Measurements from ENCODE around the gene SMYD3. TPM values are rescaled to one million over a fixed set of nuclear protein-coding genes. Genes with fewer than 3 reads are reported as not detected.
"Not testable (repeated sequence)": the region's sequence is repeated elsewhere in the genome, so short reads cannot be mapped to it uniquely, and the experiment has no call there.

SMYD3 gene
- polyA plus RNA-seq, 12 donors = 7.7 to 11.6 (median 9.9) TPM; not detected in 2

DNA sequence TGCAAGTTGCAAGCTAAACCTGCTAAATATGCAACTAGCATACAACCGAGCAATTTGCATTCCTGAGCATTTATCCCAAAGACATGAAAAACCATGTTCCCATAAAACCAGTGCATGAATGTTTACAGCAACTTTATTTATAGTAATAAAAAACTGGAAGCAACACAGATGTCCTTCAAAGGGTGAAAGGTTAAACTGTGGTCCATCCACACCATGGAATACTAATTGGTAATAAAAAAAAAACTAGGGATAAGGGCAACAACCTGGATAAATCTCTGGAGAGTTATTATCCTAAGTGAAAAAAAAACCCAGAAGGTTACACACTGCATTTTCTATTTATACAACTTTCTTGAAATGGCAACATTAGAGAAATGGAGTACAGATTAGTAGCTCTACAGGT, 474.1 kb downstream of the SMYD3 start:
- no peak for DNase-seq

DNA sequence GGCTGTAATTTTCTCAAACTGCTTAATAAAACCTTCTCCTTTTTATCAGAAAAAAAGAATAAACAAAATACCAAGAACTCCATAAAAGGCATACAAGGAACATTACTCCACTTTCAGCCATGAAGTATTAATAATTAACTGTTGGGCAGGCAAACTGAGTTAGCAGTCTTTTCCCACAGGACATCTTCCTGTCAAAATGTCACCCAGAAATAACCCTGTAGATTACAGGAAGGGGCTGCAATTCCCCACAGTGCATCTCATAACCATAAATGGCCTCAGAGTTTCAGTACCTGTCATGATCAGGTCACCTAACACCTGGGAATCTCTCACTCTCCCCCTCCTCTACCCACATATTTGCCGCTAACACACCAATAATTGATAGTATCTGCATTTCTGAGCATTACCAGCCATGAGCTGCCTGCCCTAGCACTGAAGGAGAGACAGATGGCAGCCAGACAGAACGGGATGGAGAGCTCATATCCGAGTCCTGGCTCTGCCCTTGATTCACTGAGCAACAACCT, 475.0 kb downstream of the SMYD3 start:
- no peak for DNase-seq

GRCh38 chr1:246029616-246030015, 477.5 kb downstream of the SMYD3 start:
- no peak for DNase-seq

DNA sequence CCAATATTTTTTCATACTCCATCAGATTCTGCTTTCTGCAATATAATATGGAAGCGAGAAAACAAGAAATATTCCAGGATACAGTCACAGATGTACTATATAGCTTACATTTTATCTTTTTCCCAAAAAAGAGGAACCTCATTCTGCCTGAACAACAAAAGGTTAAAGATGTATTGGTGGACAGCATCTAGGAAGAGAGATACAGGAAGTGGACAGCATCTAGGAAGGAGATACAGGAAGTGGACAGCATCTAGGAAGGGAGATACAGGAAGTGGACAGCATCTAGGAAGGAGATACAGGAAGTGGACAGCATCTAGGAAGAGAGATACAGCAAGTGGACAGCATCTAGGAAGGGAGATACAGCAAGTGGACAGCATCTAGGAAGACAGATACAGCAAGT, 483.0 kb downstream of the SMYD3 start:
- not testable (repeated sequence) for DNase-seq

- DNase-seq = no peak
These were observed 486.7 kb downstream of the SMYD3 start for GRCh38 chr1:246020211-246020954.

DNA sequence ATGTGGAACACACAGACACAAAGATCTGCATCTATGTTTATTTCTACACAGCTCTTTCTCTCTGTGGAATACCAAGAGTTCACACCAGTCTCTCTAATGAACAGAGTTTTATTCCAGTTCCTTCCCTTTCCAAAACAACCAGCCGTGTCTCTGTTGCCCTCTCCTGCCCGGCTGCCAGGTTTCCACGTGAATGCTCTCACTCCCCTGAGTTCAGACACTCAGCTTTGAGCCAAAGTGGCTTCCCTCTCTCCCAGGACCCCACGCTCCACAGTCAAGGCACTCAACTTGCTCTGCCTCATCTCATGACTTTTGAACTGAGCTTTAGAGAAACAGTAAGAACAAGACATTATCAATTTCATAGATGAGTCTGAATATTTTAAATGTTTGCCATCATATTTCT, 488.9 kb downstream of the SMYD3 start:
- DNase-seq = no peak

DNA sequence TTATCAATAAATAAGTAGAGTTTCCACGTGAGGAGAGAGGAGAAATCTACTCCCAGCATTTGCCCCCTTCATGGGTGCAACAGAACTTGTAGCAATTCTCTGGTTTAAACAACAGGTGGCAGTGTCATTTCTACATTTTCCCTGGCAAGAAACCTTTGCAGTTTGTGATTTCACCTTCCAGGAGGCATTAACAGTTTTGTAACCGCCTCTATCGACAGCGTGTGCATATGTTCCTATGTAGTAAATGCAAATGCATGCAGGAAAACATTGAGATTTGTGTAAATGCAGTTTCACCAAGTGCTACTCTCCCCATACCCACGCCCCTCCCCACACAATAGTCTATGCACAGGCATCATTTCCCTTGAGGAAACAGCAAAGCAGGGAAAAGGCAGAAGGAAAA, 494.7 kb downstream of the SMYD3 start:
- DNase-seq = no peak

GRCh38 chr1:246010386-246010785, 496.7 kb downstream of the SMYD3 start:
- DNase-seq = no peak

GRCh38 chr1:246008363-246008831, 498.7 kb downstream of the SMYD3 start:
- no peak for DNase-seq

DNA sequence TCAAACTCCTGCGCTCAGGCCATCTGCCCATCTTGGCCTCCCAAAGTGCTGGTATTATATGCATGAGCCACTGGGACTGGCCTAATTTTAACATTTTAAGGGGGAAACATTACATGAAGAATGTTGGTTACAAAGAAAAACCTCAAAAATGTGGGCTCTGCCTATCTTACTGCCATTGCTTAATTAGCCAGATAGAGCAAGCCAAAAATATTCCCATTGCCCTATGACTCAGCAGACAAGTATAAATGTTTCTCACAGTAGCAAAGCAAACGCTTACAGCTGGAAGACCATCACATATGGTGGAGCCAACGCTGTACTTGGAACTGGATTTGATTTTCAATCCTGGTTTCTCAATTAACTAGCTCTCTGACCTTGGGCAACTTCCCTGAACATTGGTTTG, 502.0 kb downstream of the SMYD3 start:
- no peak for DNase-seq

DNA sequence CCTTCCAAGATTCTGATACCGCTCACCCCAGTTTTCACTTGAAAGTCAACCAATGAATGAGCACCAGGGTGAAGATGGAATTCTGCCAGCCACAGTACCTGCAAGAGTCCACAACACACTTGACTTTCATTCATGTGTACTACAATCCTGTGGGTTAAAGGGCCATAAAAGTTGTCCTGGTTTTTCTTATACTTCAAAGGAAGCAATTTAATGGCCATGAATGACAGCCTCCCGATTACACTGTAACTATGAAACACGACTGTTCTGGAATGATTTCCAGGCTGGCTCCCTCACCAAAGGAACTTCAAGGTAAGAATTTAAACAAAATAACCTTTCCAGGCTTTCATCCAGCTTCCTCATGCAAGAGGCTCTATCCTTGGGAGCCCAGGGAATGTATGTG, 502.8 kb downstream of the SMYD3 start:
- no peak for DNase-seq

GRCh38 chr1:246003442-246003730, 503.7 kb downstream of the SMYD3 start:
- no peak for DNase-seq

- DNase-seq = peak; percentile 84
These were observed 504.2 kb downstream of the SMYD3 start for GRCh38 chr1:246002725-246003441.

DNA sequence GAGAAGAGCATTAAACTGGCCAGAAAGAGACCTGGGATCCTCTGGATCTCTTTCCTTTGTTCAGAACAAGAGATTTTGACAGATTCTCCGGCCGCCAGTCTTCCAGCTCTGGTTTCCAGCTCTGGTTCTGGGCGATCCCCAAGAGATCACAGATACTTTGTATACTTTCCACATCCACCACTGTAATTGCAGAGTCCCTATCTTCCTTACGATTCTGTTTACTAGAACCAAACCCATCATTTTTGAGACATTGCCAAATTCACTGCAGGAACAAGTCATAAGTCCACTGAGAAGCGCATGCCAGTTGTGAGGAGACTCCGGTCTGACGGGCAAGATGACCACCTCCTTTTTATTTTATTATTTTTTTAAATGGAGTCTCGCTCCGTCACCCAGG, 505.2 kb downstream of the SMYD3 start:
- no peak for DNase-seq

DNA sequence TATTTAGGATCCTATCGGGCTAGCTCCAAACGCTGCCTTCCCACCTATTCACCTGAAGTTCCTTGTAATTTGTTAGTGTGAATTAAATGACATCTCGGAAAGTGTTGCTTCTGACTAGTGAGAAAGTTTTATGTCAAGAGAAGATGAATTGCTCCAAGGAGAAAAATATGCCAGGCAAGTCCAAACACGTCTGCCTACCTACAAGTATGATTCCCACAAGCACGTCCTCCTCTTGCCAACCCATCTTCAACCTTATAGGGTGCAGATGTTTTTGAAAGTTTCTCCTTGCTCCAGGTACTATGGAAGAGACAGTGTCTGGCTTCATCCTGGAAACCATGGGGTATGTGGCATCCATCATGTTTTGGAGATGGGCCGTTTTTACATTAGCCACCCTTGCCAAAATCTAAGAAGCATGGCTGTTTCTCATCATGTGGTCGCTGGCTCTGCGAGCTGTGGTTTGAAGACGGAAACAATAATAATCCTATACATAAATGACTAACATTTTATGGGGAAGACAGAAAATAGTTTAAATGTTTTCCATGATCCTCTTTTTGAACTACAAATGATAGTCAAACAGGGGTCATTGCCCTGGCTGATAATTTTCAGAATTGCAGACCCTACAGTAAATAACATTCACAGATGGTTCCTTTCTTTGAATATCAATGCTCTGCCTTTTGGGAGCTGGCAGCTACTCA, 505.8 kb downstream of the SMYD3 start:
- DNase-seq = no peak

GRCh38 chr1:246000638-246001015, 506.5 kb downstream of the SMYD3 start:
- DNase-seq = no peak

GRCh38 chr1:245999697-246000637, 507.1 kb downstream of the SMYD3 start:
- no peak for DNase-seq

DNA sequence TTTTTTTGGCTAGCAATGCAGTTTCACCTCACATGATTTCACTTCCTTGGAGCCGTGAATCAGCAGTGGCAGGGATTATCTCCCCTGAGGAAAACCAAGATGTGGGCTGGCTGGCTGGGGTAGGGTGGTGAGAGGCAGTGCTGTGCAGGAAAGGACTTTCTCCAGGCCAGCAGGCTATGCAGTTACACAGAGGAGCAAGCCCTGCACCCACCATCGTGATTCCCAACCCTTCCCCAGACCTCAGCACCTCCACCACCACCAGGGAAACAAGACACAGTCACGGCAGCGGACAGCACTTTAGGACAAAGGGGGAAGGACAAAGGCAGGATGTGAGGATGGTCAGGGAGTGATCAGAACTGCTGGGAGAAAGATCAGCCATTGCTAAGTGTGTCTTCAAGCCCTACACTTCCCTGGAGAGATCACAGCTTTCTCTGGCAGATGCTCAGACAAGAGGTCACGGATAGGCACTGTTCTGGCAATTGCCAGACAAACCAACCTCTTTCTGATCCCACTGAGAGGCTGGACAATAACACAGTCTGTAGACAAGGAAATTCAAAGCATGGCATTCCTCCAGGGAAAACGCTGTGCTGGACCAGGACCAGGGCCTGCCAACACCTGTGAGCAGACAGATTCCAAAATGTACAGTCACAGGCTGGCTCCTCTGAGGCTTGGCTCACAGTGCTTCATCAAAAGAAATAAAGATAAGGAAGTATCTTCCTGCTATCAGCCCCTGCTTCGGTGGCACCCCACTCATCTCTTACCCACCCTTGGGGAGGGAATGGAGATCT, 509.4 kb downstream of the SMYD3 start:
- DNase-seq = no peak

GRCh38 chr1:245996811-245997210, 510.3 kb downstream of the SMYD3 start:
- DNase-seq = no peak

DNA sequence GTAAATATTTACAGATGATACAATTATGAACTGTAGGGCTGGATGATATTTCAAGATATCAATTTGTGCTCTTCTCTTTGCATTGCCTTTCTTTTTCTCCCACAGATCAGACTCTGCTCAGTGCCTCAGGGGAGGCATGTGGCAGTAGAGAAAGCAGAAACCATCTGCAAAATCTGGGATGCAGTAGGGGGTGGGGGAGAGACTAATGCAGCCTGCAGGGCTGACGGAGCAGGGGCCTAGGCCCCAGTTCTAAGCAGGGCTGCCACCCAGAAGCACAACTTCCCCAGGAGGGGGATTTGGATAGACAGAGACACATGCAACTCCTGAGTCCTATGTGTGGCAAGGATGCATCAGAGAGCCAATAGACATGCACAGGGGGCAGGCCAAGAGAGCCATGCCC, 511.6 kb downstream of the SMYD3 start:
- no peak for DNase-seq

- no peak for DNase-seq
These were observed 515.8 kb downstream of the SMYD3 start for GRCh38 chr1:245991266-245991665.
